ENCODE measurements around the gene SCML2. TPM values are rescaled to one million over a fixed set of nuclear protein-coding genes. Genes with fewer than 3 reads are reported as not detected.
"Not testable (repeated sequence)": the region's sequence is repeated elsewhere in the genome, so short reads cannot be mapped to it uniquely, and the experiment has no call there.

Gene SCML2
- total RNA-seq, 1 donor from 2014 or later = 0.60 TPM

- DNase-seq (ENCODE audit: low spot score) (no peak), ATAC-seq (no peak)
These were observed 82.3 kb downstream of the SCML2 start for GRCh38 chrX:18272222-18272621.

DNA sequence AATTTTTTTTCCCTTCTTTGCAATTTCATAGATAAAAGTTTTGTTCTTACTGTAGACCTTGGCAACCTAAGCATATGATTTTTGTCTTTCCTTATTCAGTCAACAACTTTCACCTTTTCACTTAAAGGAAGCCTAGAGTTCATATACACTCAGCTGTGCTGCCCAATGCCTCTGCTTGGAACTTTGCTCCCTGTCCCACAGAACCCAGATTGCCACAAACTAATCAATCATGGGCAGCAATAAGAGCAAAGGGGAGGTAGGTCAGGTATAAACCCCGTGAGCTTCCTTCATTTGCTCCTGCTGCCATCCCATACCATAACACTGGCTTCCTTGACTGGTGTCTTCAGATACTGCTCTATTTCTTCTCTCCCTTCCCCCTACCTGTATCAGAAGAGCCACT, 82.8 kb downstream of the SCML2 start:
- ATAC-seq = peak; percentile 62
- DNase-seq (ENCODE audit: low spot score) = no peak

DNA sequence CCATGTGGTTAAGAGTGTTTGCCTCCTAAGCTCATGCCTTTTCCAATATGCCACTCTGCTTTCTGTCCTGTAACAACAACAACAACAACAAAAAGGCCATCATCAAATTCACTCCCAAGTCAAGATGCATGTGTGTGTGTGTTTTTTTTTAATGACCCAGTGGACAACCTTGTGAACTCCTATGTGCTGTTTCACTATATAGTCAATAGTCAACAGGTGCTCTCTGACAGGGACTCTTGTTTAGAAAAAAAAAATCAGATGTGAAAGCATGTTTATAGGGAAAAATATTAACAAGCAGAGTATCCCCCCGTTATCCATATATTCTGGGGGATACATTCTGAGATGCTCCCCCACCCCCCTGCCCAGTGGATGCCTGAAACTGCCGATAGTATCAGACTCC, 83.2 kb downstream of the SCML2 start:
- DNase-seq (ENCODE audit: low spot score) (no peak), ATAC-seq (no peak)

DNA sequence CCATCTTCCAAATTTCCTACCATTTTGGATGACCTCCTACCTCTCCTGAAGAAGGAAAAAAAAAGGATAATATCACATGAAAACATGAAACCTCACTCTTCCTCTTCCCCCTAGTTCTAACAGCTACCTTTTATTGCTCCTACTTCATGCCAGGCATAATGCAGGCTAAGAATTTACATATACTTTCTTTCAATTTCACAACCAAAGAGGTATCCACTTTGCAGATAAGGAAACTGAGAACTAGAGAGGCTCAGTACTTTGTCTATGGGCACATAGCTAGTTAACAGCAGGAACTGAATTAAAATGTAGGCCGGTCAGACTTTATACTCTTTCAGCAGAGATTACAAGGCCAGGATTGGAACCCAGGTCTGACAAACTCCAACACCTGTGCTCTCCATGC, 99.4 kb downstream of the SCML2 start:
- ATAC-seq (no peak), DNase-seq (ENCODE audit: low spot score) (no peak)

DNA sequence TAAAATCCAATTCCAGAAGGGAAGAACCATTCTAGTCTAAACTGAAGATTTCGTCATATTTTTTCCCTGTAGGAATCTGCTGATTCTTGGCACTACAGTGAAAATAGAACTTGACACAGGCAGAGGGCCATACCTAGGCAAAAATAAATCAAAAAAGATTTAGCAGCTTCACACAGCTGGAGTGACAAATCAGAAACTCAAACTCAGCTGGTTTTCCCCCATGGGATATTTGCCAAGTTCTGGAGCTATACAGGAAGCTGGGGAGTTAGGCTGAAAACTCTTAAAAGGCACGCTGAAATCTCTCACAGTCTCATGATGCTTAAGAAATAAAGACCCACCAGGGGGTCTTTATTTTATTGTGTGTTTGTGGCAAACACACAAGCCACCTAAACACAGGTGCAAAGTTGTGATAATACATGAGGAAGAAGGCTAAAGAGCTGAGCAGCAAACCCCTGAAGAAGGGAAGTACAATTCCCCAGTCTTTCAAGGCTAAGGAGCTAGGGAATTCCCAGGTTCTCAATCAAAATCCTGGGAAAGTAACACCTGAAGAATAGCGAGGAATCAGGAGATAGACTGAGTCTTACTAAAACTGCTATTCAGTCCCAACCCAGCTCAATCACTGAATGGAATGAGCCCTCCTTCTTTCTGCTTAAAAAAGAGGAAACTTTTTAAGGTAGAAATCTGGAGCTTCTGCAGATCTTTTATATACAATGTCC, 101.7 kb downstream of the SCML2 start:
- DNase-seq (ENCODE audit: low spot score) (no peak), ATAC-seq (no peak)

- DNase-seq (ENCODE audit: low spot score) = not testable (repeated sequence)
These were observed 124.8 kb downstream of the SCML2 start for GRCh38 chrX:18229646-18230045.

DNA sequence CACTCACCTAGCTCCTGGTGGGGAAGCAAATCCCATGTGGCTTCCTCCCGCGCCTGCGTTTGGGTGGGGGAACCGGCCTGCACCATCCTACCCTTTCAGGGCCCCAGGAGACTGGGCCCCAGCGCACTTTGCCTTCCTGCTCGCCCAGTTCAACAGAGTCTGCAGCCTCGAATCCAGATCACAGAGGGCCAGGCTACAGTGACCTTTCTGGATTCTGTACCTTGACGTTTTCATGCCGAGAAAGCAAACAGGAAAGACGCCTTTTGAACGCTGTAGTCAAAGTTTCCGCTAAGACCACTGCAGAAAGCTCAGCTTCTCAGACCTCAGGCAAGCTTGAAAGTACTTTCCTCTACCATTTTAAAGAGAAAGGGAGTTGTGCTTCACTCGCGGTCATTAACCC, 126.4 kb downstream of the SCML2 start:
- no peak for ATAC-seq
- DNase-seq (ENCODE audit: low spot score) = no peak

More at GRCh38 chrX:18229646-18230045, 124.8 kb downstream of the SCML2 start:
- ATAC-seq = not testable (repeated sequence)

DNA sequence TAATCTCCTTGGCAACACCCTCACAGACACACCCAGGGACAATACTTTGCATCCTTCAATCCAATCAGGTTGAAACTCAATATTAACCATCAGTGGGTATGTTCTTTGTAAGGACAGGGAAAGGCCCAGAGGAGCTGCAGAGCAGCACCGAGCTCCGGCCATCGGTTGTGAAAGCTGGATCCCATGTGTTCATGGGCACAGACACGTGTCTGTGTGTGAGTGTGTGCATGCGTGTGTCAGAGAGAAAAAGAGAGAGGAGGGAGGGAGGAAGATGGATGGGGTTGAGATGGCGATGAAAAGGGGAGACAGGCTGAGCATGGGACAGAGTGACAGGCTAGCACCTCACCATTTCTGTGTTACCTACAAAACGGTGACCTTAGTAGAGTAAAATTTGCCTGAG, 127.0 kb downstream of the SCML2 start:
- ATAC-seq = no peak
- DNase-seq (ENCODE audit: low spot score) = no peak

- DNase-seq (ENCODE audit: low spot score) = no peak
- no peak for ATAC-seq
These were observed 133.7 kb downstream of the SCML2 start, which contains the start of gene BEND2 for GRCh38 chrX:18220786-18221185. Gene BEND2 (minus strand): TSS chrX:18220886. CDS start chrX:18220750, 136 bp downstream.

- DNase-seq (ENCODE audit: low spot score) (no peak), ATAC-seq (no peak)
These were observed 144.0 kb downstream of the SCML2 start for GRCh38 chrX:18210470-18210869.

DNA sequence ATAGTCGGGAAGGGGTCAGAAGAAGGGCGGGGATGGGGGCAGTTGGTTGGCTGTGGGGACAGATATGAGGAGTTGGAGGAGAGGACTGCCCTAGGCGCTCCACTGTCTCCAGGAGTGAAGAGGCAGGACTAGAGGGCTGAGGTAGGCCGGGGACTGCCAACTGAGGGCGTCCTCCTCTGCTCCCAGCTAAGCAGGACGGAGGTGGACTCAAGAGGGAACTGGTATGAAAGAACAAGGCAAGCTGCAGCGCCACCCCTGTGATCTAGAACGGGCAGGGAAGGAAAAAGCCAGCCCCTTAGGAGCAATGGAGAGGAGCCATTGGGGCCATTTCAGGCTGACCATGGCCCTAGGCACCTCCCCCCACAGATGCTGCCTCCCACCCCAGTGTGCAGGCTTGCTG, 147.8 kb downstream of the SCML2 start:
- ATAC-seq = no peak

DNA sequence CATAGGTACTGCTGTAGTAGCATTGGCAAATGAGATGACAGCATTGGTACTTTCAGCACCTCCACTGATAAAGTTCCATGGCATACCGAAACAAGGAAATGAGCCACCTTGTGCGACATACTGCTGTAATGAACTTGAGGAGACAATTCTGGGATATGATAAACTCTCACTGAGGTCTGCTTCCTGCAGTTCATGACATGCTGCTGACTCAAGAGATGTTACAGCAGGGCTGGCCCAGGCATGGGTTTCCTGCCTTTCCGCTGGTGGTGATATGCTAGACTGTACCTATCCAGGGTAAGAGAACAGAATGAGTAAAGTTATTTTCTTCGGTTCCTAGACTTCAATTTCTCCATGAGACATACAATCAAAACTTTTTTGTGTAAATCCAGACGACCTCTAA, 150.9 kb downstream of the SCML2 start:
- ATAC-seq = no peak

More for the DNA sequence above, 147.8 kb downstream of the SCML2 start:
- no peak for DNase-seq (ENCODE audit: low spot score)

GRCh38 chrX:18194688-18195087, 159.8 kb downstream of the SCML2 start:
- ATAC-seq (no peak), DNase-seq (ENCODE audit: low spot score) (no peak)

More for the DNA sequence above, 150.9 kb downstream of the SCML2 start:
- DNase-seq (ENCODE audit: low spot score) = no peak

Other genes starting within 250 kb of the SCML2 start
- gene BEND2, start 133.8 kb downstream of the SCML2 start, total RNA-seq = not detected
- gene CDKL5, start 70.9 kb upstream of the SCML2 start, total RNA-seq = 1.7 TPM

Measured in left lobe of liver (tissue), 2 donors.